IgD-negative memory B cell (primary cell): ENCODE data around the gene THAP4. TPM values are rescaled to one million over a fixed set of nuclear protein-coding genes. Genes with fewer than 3 reads are reported as not detected.

Experiments
- H3K27ac Mint-ChIP-seq, 3 donors: one replicate each; pipeline ENCODE4 v1.8.0; 2020 to 2022; ENCODE audit warnings: mild to moderate bottlenecking in 3 of 3, mixed read lengths in 3 of 3, moderate library complexity in 1 of 3
- H3K27me3 Mint-ChIP-seq: one replicate; pipeline ENCODE4 v1.8.0; 2021; ENCODE audit warnings: mixed read lengths
- H3K36me3 Mint-ChIP-seq: one replicate; pipeline ENCODE4 v1.8.0; 2020; ENCODE audit warnings: mild to moderate bottlenecking, mixed read lengths
- H3K4me1 Mint-ChIP-seq, 3 donors: one replicate each; pipeline ENCODE4 v1.8.0; 2020 to 2022; ENCODE audit warnings: mixed read lengths in 3 of 3, mild to moderate bottlenecking in 1 of 3
- H3K4me3 Mint-ChIP-seq, 4 donors: one replicate each; pipeline ENCODE4 v1.8.0; 2020 to 2022; ENCODE audit warnings: mild to moderate bottlenecking in 4 of 4, mixed read lengths in 4 of 4, moderate library complexity in 3 of 4
- H3K9me3 Mint-ChIP-seq, 3 donors: one replicate each; pipeline ENCODE4 v1.8.0; 2020 to 2021; ENCODE audit warnings: mixed read lengths in 3 of 3, mild to moderate bottlenecking in 1 of 3
- polyA plus RNA-seq: library from polyadenylated mRNA; unstranded; fragments of 300-500 nt; fragmentation: Illumina TruSeq; gene quantifications from one replicate; pipeline ENCODE4 v1.2.3, GENCODE V29; 2021

Gene THAP4
- polyA plus RNA-seq, 1 donor from 2014 or later: 39.6 TPM

DNA sequence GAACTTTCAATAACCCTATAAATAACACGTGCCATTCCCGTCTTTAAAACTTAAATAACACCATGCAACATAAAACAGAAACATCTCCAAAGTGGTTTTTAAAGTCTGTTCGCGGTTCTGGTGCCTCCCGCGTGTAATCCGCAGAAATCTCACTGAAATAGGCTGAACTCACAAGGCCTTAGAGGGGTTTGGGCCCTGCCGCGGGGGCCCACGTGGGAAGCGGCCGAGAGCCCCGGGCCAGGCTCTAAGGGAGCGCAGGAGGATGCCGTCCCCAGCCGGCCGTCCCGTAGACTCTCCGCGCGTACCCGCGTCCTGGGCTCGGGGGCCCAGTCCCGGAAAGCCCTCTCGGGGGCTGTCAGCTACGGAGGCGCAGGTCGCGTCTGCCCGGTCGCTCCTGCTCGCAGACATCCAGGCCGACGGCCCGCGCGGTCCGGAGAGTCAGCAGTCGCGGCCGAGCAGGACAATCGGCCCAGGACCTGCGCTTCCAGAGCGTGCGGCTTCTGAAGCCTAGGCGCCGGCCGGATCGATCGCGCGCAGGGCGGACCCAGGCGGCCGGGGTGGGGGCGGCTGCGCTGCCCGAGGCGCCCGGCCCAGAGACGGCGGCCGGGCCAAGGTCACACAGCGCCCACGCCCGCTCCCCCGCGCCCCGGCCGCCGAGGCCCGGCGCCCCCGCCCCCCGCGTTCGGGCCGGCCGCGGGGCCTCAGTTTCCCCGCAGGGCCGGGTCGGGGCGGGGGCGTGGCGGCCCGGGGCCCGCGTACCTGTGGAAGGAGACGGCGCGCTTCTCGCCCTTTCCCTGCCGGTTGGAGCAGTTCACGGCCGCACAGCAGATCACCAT, 558 bp downstream of the THAP4 start:
- Mint-ChIP-seq H3K4me1 (peaks cover 21 to 36% (median 22%) of the 10 kb centered on the region in 3 donors), H3K27me3 (no peaks in the 10 kb centered on the region), H3K36me3 (peaks cover 4% of the 10 kb centered on the region), H3K4me3 (peak overlapping the region; percentile 79 to 93 (median 84)), H3K9me3 (no peaks in the 10 kb centered on the region), H3K27ac (peak overlapping the region; percentile 29 to 78 (median 68))

DNA sequence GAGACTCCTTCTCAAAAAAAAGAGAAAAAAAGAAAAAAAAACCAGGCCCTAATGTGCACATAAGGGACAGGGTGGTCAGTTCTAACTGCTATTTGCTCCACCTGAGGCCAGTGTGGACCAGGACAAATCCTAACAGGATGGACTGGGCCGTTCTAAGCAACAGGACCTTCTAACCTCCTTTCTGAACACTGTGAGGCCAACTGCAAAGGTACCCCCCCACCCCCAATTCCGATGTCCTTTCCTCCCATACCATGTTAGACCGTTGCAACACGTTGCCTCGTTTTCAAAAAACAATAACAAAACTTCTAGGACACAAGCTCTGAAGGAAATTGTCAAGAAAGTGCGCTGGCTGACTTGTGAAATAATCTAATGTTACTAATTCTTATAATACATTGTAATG, 1.2 kb downstream of the THAP4 start:
- Mint-ChIP-seq H3K4me3 (peak overlapping the region; percentile 79 to 93 (median 84)), H3K27me3 (no peaks in the 10 kb centered on the region), H3K9me3 (no peaks in the 10 kb centered on the region), H3K36me3 (peaks cover 4% of the 10 kb centered on the region), H3K27ac (peak overlapping the region; percentile 29 to 78 (median 68)), H3K4me1 (peaks cover 19 to 33% (median 21%) of the 10 kb centered on the region in 3 donors)

DNA sequence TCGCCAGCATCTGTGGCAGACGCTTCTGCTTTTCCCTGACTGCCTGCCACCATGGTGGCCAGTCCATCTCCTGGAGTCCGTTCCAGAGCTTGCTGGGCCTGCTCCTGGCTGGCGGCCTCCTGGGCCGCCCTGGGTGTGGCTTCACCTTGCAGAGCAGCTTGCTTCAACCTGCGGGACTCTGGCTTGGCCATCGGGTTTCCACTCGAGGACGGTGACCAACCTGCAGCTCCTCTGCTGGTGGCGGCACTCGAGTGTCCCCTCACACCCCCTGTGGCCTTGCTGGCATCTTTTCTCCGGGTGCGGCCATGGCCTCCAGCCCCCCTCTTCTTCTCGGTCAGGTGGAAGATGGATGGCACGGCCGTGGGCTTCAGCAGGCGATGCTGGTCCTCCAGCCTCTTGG, 3.4 kb downstream of the THAP4 start:
- Mint-ChIP-seq H3K4me1 (peaks cover 12 to 26% (median 25%) of the 10 kb centered on the region in 3 donors), H3K27ac (no peak overlapping the region), H3K9me3 (no peaks in the 10 kb centered on the region), H3K36me3 (no peaks in the 10 kb centered on the region), H3K27me3 (no peaks in the 10 kb centered on the region), H3K4me3 (no peak overlapping the region)

DNA sequence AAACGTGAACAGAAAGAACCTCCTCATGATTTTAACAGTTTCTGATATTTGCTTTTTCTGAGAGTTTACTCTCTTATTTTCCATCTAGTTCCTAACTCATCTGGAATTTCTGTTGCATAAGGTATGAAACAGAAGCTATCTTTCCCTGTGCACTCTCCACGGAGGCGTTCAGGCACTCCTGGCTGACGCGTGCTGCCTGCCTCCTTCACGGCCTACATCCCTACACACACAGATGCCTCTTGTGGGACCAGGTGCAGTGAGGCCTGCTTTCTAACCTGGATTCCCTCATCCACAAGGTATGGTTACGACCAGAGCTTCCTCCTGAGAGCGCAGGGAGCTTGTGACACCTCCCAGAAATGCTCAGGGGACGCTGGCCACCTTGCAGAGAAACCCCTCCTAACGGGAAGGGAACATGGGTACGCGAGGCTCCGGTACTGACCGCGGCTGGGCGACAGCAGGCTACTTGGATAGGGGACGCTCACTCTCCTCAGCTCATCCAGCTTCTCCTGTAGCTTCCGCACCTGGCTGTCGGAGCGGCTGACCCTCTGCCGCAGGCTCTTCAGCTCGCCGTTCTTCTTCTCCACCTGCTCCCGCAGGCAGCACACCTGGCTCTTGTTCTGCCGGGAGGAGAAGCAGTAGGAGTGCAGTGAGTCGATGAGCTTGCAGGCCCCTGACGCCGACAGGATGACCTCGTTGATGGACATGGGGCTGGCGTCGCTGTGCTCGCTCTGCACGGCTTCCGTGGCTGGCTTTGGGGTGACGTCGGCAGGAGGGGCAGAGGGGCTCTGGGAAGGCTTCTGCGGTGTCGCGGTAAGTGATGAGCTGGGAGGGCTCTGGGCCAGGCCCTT, 4.3 kb downstream of the THAP4 start:
- H3K36me3 Mint-ChIP-seq: no peaks in the 10 kb centered on the region
- no peak overlapping the region for H3K27ac Mint-ChIP-seq
- H3K9me3 Mint-ChIP-seq: no peaks in the 10 kb centered on the region
- H3K27me3 Mint-ChIP-seq: no peaks in the 10 kb centered on the region
- peak overlapping the region in 1 of 4 donors; percentile 68 for H3K4me3 Mint-ChIP-seq
- H3K4me1 Mint-ChIP-seq: peaks cover 9 to 20% (median 19%) of the 10 kb centered on the region in 3 donors

DNA sequence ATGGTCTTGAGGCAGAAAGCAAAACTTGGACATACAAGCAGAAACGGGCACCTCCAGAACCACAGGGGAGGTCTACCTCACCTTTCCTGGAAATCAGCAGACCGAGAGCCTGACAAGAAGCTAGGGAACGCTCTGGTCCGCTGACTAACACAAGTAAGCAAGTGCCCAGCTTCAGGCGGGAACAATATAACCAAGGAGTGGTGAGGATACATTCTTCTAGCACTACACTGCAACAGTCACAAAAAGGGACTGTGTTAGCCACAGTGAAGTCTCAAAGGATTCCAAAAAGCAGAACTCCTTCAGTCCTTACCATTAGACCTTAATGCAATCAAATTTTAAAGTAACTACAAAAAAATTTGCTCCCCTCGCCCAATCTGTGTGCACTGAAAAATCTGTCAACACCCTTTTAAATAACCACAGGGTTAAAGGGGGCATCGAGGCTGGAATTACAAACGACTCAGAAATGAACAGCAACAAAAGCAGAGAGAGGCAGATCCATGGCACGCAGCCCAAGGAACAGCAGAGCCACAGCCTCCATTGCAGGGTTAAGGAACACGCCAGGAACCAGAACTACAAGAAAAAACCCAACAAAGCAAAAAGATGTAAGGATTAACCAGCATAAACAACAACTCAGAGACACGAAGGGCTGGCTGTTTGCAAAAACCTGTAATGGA, 7.1 kb downstream of the THAP4 start:
- Mint-ChIP-seq H3K9me3 (no peaks in the 10 kb centered on the region), H3K27ac (no peak overlapping the region), H3K4me1 (peaks cover 8 to 16% (median 12%) of the 10 kb centered on the region in 3 donors), H3K27me3 (no peaks in the 10 kb centered on the region), H3K36me3 (no peaks in the 10 kb centered on the region), H3K4me3 (peak overlapping the region in 1 of 4 donors; percentile 71)

DNA sequence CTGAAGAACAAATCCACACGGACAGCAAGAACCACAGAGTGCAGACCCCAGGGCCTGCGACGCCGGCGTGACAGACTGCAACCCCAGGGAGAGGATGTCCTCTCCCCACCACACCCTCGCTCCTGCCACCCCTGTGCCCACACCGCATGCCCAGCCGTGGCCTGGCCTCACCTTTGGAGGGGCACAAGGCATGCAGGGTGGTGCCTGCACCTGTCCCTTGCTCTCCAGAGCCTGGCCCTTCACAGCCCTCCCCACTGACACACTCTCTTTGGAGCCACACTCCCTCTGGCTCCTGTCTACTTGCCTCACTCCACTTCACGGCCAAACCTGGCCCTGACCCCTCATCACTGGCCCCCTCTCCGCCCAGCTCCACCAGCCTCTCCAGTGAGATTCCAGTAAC, 9.3 kb downstream of the THAP4 start:
- Mint-ChIP-seq H3K9me3 (no peaks in the 10 kb centered on the region), H3K4me3 (no peak overlapping the region), H3K36me3 (no peaks in the 10 kb centered on the region), H3K4me1 (peaks cover 6 to 14% (median 9%) of the 10 kb centered on the region in 3 donors), H3K27me3 (no peaks in the 10 kb centered on the region), H3K27ac (no peak overlapping the region)

DNA sequence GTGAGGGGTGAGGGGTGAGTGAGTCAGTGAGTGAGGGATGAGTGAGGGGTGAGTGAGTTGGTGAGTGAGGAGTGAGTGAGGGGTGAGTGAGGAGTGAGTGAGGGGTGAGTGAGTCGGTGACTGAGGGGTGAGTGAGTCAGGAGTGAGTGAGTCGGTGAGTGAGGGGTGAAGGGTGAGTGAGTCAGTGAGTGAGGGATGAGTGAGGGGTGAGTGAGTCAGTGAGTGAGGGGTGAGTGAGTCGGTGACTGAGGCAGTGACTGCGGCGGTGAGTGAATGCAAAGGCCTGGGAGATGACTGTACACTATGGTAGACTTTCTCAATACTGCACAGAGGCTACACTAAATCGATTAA, 16.6 kb downstream of the THAP4 start:
- Mint-ChIP-seq H3K4me1 (peaks cover 15 to 24% (median 22%) of the 10 kb centered on the region in 3 donors), H3K27ac (no peak overlapping the region), H3K27me3 (no peaks in the 10 kb centered on the region), H3K36me3 (peaks cover 3% of the 10 kb centered on the region), H3K9me3 (no peaks in the 10 kb centered on the region), H3K4me3 (no peak overlapping the region)

DNA sequence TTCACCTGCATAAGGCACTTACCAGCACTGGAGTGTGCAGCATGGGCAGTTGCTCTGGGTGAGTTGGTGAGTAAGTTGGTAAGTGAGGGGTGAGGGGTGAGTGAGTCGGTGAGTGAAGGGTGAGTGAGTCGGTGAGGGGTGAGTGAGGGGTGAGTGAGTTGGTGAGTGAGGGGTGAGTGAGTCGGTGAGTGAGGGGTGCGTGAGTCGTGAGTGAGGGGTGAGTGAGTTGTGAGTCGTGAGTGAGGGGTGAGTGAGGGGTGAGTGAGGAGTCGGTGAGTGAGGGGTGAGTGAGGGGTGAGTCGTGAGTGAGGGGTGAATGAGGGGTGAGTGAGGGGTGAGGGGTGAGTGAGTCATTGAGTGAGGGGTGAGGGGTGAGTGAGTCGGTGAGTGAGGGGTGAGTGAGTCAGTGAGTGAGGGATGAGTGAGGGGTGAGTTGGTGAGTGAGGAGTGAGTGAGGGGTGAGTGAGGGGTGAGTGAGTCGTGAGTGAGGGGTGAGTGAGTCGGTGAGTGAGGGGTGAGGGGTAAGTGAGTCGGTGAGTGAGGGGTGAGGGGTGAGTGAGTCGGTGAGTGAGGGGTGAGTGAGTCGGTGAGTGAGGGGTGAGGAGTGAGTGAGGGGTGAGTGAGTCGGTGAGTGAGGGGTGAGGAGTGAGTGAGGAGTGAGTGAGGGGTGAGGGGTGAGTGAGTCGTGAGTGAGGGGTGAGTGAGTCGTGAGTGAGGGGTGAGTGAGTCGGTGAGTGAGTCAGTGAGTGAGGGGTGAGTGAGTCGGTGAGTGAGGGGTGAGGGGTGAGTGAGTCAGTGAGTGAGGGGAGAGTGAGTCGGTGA, 17.1 kb downstream of the THAP4 start:
- Mint-ChIP-seq H3K27ac (no peak overlapping the region), H3K27me3 (no peaks in the 10 kb centered on the region), H3K4me3 (no peak overlapping the region), H3K36me3 (peaks cover 3% of the 10 kb centered on the region), H3K9me3 (no peaks in the 10 kb centered on the region), H3K4me1 (peaks cover 15 to 24% (median 23%) of the 10 kb centered on the region in 3 donors)

DNA sequence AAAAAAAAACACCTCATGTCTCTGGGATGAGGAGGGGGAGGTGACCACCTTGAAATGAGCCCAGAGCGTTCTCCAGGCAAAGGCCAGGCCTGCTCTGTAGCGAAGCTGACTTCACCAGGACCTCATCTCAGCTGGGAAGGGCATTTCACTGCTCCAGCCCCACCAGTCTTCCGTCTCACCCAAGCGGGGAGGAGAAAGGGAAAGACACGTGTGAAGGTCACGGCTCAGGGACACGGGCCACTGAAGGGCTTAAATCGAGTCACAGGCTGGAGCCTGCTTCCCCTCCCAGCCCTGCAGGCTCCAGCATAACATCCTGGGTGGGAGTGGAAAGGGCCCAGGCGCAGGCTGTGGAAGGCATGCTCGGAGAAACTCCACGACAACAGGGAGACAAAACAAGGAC, 18.1 kb downstream of the THAP4 start:
- peak overlapping the region in 1 of 3 donors; percentile 94 for H3K27ac Mint-ChIP-seq
- H3K36me3 Mint-ChIP-seq: peaks cover 4% of the 10 kb centered on the region
- no peaks in the 10 kb centered on the region for H3K27me3 Mint-ChIP-seq
- H3K9me3 Mint-ChIP-seq: no peaks in the 10 kb centered on the region
- H3K4me1 Mint-ChIP-seq: peaks cover 15 to 24% (median 23%) of the 10 kb centered on the region in 3 donors
- peak overlapping the region in 3 of 4 donors; percentile 8 to 91 (median 72) for H3K4me3 Mint-ChIP-seq

DNA sequence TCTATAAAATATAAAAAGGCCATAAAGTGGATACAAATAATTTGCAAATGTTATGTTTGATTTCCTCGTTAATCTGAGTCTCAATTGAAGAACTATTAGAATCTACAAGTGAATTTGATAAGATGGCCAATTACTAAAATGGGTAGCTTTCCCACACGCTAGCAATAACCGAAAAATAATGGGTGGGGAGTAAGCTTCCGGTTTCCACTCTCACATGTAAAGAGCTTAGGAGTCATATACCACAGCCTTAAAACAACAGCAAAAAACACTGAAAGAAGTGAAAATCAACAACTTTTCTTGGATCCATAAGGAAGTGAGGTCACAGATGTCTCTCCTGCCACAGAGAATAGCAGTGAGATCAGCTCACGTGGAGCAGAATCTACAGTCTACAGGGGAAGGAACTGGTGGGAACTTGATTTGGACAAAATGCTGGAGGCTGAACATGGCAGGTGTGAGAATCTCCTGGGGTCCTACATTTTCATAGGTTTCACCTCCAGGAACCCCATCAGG, 18.6 kb downstream of the THAP4 start:
- no peaks in the 10 kb centered on the region for H3K9me3 Mint-ChIP-seq
- peaks cover 15 to 24% (median 23%) of the 10 kb centered on the region in 3 donors for H3K4me1 Mint-ChIP-seq
- H3K27me3 Mint-ChIP-seq: no peaks in the 10 kb centered on the region
- peaks cover 4% of the 10 kb centered on the region for H3K36me3 Mint-ChIP-seq
- H3K27ac Mint-ChIP-seq: peak overlapping the region; percentile 36 to 94 (median 65)
- H3K4me3 Mint-ChIP-seq: peak overlapping the region in 3 of 4 donors; percentile 72 to 91 (median 87)

DNA sequence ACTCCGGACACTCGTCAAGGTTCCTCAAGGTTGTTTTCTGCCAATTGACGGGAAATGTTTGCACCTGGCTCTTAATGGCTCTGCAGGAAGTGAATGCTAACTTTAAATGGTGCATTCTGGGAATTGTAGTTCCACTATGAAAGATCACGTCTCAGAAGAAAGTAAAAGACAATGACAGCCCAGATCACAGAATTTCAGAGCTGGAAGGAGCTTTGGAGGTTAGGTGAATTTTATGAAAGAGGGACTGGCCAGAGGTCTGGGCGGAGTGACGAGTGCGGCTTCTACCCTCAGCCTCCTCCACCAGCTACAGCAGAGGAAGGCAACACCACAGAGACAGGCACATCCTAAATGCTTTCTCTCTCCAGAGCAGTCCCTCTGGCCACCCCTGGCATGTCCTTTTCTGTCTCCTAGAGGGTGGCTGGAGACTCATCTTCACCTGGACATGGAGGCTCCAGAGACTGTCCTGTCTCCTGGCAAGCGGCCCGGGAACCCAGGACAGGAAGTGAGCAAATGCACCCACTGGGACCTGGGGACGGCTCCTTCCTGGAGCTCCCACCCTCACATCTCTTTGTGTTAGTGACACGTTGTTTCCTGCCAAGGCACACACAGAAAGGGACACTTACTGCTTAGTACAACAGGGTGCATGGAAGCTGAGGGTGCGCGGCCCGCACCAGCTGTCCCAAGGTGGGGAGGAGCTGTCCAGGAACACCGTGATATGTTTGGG, 19.4 kb downstream of the THAP4 start:
- peaks cover 4% of the 10 kb centered on the region for H3K36me3 Mint-ChIP-seq
- H3K4me3 Mint-ChIP-seq: peak overlapping the region; percentile 72 to 92 (median 89)
- no peaks in the 10 kb centered on the region for H3K9me3 Mint-ChIP-seq
- peaks cover 15 to 24% (median 23%) of the 10 kb centered on the region in 3 donors for H3K4me1 Mint-ChIP-seq
- H3K27me3 Mint-ChIP-seq: no peaks in the 10 kb centered on the region
- H3K27ac Mint-ChIP-seq: peak overlapping the region; percentile 36 to 94 (median 65)

DNA sequence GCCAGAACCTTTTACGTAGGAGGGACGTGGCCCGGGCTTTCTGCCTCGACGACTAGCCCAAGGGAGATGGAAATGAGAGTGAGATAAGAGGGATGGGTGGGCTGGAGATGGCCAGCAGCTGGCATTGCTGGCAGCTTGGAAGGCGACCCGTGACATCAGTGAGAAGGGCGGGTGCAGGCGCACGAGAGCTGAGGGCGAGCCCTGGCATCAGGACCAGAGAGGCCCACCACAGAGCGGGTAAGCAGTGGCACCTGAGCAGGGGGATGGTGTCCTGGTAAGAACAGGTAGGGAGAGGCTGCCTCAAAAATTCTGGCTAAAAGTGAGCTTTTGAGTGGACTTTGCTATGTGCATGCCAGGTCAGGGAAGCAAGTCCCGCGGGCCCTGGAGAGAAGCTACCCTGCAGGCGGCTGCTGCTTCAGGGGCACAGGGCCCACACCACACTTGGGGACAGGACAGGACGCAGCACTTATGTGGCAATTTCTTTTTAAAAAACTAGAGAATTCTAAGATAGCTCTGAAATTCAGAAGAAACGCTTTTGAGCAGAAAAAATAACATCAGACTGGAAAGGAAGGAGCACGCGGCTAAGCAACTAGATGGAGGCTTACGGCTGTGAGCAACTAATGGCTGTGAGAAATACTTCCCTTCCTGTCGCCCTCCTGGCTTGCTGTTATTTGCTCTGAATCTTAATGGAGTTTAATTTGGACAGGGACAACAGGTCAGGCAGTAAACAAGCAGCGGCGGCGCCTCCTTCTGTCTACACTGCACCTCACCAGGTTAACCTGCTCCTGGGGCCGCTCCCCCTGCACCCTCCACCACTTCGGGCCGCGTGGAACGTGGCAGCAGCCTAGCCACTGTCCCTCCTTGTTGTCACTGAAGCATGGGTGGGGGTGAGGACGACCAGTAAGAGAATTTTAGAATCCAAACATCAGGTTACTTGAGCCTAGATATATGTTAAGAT, 20.5 kb downstream of the THAP4 start:
- Mint-ChIP-seq H3K27me3 (no peaks in the 10 kb centered on the region), H3K36me3 (peaks cover 4% of the 10 kb centered on the region), H3K9me3 (no peaks in the 10 kb centered on the region), H3K4me1 (peaks cover 12 to 25% (median 21%) of the 10 kb centered on the region in 3 donors), H3K4me3 (peak overlapping the region in 3 of 4 donors; percentile 26 to 91 (median 87)), H3K27ac (peak overlapping the region in 1 of 3 donors; percentile 59)
